Measurements from ENCODE around the gene CLPTM1L. TPM values are rescaled to one million over a fixed set of nuclear protein-coding genes. Genes with fewer than 3 reads are reported as not detected.

CLPTM1L gene
- total and polyA plus RNA-seq, 9 of the 15 experiments (the other 6 are each of a cell fraction or from before 2014, with no cell fraction given) = 3.5 to 217 (median 177) TPM

DNA sequence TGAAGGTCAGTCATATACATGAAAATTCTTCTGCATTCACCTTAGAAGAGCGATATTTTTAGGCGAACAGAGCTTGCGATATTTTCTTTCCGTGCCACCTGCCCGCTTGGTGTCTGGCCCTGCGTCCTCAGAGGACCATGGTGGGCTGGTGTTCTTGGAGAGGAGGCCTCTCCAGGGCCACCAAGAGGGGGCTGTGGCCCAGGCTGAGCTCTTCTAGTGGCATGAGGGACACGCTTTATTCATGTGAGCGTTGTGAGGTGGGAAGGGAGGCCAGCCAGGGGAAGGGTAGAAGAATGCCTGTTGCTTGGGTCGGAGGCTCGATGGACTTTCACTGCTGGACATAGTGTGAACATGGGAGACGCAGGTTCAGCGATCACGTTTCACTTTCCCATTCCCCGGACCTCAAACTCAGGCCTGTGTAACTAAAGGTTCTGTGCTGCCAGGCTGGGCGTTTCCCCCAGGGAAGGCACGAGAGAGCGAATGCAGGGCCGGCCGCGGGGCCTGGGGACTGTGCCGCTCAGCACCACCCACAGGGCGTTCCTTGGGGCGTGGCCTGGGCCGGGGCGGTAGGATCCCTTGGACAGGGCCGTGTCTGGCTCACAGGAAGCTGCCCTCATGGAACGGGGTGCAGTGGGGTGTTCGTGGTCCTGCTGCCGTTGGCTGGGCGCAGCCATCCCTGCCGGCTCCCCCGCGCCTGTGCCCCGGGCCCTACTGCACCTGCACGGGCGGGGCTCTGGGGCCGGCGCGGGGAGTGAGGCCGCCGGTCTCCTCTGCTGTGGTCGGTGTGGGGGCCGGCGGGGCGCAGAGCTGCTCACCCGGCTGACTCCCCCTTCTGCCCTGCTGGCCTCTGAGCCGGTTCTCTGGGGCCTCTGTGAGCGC is 40.7 kb upstream of the CLPTM1L start (continued):
- peak; percentile 51 for TF ChIP-seq HMGN3 (IDR thresholded peaks at IDR 0.05; ENCODE audit: borderline replicate concordance, extremely low read depth, insufficient read length, low read depth, low read length)
- no peak for TF ChIP-seq HLTF (IDR thresholded peaks at IDR 0.05)
- TF ChIP-seq CEBPG (CRISPR knock-in tag; IDR thresholded peaks at IDR 0.05) = no peak
- no peak for TF ChIP-seq CEBPG (tag; conservative IDR thresholded peaks at IDR 0.05 in 1 of 2, IDR thresholded peaks at IDR 0.05 in 1 of 2)
- TF ChIP-seq COPS2 (conservative IDR thresholded peaks at IDR 0.05) = no peak
- no peak for TF ChIP-seq TCF3 (CRISPR knock-in tag; IDR thresholded peaks at IDR 0.05)
- no peak for TF ChIP-seq ZNF133 (CRISPR knock-in tag; IDR thresholded peaks at IDR 0.05)
- peak; percentile 14 for TF ChIP-seq PCBP1 (IDR thresholded peaks at IDR 0.05; ENCODE audit: low read depth, low read length, poor library complexity, severe bottlenecking)
- no peak for TF ChIP-seq ZNF24 (IDR thresholded peaks at IDR 0.05)
- no peak for TF ChIP-seq SPI1 (IDR thresholded peaks at IDR 0.05; ENCODE audit: borderline replicate concordance, low read depth, low read length)
- TF ChIP-seq, protein P1, sequence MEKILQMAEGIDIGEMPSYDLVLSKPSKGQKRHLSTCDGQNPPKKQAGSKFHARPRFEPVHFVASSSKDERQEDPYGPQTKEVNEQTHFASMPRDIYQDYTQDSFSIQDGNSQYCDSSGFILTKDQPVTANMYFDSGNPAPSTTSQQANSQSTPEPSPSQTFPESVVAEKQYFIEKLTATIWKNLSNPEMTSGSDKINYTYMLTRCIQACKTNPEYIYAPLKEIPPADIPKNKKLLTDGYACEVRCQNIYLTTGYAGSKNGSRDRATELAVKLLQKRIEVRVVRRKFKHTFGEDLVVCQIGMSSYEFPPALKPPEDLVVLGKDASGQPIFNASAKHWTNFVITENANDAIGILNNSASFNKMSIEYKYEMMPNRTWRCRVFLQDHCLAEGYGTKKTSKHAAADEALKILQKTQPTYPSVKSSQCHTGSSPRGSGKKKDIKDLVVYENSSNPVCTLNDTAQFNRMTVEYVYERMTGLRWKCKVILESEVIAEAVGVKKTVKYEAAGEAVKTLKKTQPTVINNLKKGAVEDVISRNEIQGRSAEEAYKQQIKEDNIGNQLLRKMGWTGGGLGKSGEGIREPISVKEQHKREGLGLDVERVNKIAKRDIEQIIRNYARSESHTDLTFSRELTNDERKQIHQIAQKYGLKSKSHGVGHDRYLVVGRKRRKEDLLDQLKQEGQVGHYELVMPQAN (IDR thresholded peaks at IDR 0.05; ENCODE audit: borderline replicate concordance) = no peak
- TF ChIP-seq ZNF77 (CRISPR knock-in tag; IDR thresholded peaks at IDR 0.05) = no peak
- no peak for TF ChIP-seq NCOA2 (IDR thresholded peaks at IDR 0.05; ENCODE audit: partially characterized antibody in 2 of 2)
- TF ChIP-seq SIN3B (IDR thresholded peaks at IDR 0.05; ENCODE audit: low read depth) = no peak
- no peak for TF ChIP-seq YBX1 (IDR thresholded peaks at IDR 0.05)
- TF ChIP-seq ZZZ3 (IDR thresholded peaks at IDR 0.05) = no peak
- no peak for TF ChIP-seq BRD4 (IDR thresholded peaks at IDR 0.05)
- TF ChIP-seq, protein P2, sequence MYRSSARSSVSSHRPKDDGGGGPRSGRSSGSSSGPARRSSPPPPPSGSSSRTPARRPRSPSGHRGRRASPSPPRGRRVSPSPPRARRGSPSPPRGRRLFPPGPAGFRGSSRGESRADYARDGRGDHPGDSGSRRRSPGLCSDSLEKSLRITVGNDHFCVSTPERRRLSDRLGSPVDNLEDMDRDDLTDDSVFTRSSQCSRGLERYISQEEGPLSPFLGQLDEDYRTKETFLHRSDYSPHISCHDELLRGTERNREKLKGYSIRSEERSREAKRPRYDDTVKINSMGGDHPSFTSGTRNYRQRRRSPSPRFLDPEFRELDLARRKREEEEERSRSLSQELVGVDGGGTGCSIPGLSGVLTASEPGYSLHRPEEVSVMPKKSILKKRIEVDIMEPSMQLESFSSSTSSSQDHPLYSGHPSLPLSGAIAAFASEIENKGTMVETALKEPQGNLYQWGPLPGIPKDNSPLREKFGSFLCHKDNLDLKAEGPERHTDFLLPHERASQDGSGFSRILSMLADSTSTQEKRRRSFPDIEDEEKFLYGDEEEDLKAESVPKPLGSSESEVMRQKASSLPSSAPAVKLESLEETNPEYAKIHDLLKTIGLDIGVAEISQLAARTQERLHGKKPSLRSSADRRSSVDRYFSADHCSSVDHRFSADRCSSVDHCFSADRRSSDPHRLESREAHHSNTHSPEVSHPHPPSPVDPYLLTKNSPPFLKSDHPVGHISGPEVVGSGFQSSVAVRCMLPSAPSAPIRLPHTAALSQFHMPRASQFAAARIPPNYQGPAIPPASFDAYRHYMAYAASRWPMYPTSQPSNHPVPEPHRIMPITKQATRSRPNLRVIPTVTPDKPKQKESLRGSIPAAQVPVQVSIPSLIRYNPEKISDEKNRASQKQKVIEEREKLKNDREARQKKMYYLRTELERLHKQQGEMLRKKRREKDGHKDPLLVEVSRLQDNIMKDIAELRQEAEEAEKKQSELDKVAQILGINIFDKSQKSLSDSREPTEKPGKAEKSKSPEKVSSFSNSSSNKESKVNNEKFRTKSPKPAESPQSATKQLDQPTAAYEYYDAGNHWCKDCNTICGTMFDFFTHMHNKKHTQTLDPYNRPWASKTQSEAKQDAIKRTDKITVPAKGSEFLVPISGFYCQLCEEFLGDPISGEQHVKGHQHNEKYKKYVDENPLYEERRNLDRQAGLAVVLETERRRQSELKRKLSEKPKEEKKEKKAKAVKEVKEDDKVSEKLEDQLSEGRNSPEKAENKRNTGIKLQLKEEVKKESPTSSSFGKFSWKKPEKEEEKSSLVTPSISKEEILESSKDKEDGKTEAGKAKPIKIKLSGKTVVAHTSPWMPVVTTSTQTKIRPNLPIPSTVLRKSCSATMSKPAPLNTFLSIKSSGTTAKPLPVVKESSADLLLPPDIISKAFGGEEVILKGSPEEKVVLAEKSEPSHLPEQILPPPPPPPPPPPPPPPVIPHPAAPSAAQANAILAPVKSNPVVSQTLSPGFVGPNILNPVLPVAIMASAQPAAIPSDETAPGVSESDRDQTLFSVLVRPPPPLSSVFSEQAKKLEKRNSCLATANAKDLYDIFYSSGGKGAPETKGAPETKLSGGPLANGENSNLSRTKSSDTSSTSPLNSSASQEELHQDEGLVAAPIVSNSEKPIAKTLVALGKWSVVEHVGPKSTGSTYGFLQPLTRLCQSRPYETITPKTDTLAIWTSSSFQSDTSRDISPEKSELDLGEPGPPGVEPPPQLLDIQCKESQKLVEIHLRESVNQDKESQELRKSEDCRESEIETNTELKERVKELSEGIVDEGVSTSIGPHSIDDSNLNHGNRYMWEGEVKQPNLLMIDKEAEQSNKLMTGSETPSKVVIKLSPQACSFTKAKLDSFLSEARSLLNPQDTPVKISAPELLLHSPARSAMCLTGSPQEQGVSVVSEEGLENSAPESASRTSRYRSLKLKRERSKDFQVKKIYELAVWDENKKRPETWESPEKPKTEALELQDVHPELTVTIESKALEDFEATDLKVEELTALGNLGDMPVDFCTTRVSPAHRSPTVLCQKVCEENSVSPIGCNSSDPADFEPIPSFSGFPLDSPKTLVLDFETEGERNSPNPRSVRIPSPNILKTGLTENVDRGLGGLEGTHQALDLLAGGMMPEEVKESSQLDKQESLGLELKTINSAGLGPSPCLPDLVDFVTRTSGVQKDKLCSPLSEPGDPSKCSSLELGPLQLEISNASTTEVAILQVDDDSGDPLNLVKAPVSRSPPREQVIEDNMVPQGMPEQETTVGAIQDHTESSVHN (IDR thresholded peaks at IDR 0.05; ENCODE audit: borderline replicate concordance in 1 of 2, low read depth in 1 of 2) = no peak

Measured in K562 (cell line).